Adrenal gland (tissue), 5 donors: ENCODE results near the gene SLC1A2.

ENCODE experiments used
- POLR2A ChIP-seq, 2 donors: fragments of 450-650 bp; IDR thresholded peaks; one replicate each; pipeline ENCODE4 v1.6.1; 2017; ENCODE audit warnings: antibody characterized with exemption in 2 of 2, mild to moderate bottlenecking in 2 of 2, moderate library complexity in 1 of 2
- TF ChIP-seq, protein P1 (sequence below), 6 experiments: fragments of 450-650 bp in 4 of 6; fragments of 200-600 bp in 2 of 6; sonication (generic) in 1 of 6; IDR thresholded peaks; 1 replicate in 5 of 6; 2 replicates in 1 of 6; pipeline versions ENCODE4 v1.5.1 to v1.8.0; 2016 to 2021; ENCODE audit warnings: antibody characterized with exemption in 6 of 6, mild to moderate bottlenecking in 2 of 6, moderate library complexity in 1 of 6
- donor health status: DM: no; HTN: no; CAD: no.

GRCh38 chr11:35218956-35219355, 200.4 kb downstream of the SLC1A2 start:
- no peak for TF ChIP-seq POLR2A (IDR thresholded peaks at IDR 0.05)
- TF ChIP-seq, protein P1, sequence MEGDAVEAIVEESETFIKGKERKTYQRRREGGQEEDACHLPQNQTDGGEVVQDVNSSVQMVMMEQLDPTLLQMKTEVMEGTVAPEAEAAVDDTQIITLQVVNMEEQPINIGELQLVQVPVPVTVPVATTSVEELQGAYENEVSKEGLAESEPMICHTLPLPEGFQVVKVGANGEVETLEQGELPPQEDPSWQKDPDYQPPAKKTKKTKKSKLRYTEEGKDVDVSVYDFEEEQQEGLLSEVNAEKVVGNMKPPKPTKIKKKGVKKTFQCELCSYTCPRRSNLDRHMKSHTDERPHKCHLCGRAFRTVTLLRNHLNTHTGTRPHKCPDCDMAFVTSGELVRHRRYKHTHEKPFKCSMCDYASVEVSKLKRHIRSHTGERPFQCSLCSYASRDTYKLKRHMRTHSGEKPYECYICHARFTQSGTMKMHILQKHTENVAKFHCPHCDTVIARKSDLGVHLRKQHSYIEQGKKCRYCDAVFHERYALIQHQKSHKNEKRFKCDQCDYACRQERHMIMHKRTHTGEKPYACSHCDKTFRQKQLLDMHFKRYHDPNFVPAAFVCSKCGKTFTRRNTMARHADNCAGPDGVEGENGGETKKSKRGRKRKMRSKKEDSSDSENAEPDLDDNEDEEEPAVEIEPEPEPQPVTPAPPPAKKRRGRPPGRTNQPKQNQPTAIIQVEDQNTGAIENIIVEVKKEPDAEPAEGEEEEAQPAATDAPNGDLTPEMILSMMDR (IDR thresholded peaks at IDR 0.05) = no peak
